WI38 (cell line): Measurements from ENCODE around the gene HEY2.
"Not testable (repeated sequence)": the region's sequence is repeated elsewhere in the genome, so short reads cannot be mapped to it uniquely, and the experiment has no call there.

ENCODE experiments used
- H3K4me3 ChIP-seq: 2 replicates; pipeline ENCODE4 v1.5.1; 2011; ENCODE audit warnings: low read depth, mild to moderate bottlenecking, control low read depth, low read length
- TF ChIP-seq, protein P1 (sequence below): IDR thresholded peaks from 2 replicates; pipeline ENCODE4 v1.5.1; 2012; ENCODE audit warnings: low read depth, mild to moderate bottlenecking, control low read depth, low read length

The HEY2 gene

DNA sequence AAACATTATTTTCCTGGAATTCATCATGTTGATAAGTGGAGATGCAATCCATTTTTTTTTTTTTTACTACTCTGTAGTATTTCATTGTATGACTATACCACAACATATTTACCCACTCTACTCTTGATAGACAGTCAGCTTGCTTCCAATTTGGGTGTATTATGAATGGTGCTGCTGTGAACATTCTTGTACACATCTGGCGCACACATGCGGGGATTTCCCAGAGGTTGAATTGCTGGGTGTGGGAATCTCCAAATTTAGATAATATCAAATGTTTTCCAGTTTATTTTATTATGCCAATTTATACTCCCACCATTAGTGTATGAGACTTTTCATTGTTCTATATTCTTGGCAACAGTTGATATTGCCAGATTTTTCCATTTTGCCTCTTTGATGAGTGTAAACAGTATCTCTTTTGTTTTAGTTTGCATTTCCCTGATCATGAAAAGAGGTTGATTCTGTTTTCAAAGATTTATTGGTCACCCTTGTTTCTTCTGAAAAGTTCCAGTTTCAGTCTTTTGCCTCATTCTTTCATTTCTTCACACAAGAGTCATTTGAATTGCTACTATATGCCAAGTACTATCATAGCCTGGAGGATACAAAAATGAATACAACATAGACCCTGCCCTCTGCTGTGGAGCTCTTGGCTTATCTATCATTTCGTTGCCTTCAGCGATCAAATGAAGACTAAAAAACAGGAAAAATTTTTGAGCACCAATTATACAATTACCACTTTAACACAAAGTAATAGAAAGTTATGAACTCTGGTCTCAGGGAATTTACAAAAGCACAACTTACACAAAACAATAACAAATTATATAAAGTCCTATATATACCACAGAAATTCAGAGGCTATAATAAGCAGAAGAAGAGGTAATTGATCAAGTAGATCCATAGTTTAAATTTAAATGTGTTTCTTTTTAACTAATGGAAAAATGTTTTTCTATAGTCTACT, 24.2 kb downstream of the HEY2 start:
- TF ChIP-seq, protein P1, sequence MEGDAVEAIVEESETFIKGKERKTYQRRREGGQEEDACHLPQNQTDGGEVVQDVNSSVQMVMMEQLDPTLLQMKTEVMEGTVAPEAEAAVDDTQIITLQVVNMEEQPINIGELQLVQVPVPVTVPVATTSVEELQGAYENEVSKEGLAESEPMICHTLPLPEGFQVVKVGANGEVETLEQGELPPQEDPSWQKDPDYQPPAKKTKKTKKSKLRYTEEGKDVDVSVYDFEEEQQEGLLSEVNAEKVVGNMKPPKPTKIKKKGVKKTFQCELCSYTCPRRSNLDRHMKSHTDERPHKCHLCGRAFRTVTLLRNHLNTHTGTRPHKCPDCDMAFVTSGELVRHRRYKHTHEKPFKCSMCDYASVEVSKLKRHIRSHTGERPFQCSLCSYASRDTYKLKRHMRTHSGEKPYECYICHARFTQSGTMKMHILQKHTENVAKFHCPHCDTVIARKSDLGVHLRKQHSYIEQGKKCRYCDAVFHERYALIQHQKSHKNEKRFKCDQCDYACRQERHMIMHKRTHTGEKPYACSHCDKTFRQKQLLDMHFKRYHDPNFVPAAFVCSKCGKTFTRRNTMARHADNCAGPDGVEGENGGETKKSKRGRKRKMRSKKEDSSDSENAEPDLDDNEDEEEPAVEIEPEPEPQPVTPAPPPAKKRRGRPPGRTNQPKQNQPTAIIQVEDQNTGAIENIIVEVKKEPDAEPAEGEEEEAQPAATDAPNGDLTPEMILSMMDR, result no peak
- H3K4me3 ChIP-seq, result no peak overlapping the region

DNA sequence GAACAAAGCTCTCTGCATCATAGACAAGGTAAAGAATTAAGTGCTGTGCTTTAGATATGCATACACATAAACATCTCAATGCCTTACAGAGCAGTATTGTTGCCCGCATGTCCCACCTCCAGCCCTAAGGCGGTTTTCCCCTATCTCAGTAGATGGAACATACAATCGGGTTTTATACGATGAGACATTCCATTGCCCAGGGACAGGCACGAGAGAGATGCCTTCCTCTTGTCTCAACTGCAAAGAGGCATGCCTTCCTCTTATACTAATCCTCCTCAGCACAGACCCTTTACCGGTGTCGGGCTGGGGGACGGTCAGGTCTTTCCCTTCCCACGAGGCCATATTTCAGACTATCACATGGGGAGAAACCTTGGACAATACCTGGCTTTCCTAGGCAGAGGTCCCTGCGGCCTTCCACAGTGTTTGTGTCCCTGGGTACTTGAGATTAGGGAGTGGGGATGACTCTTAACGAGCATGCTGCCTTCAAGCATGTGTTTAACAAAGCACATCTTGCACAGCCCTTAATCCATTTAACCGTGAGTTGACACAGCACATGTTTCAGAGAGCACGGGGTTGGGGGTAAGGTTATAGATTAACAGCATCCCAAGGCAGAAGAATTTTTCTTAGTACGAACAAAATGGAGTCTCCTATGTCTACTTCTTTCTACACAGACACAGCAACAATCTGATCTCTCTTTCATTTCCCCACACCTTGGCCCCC, 26.8 kb downstream of the HEY2 start:
- not testable (repeated sequence) for H3K4me3 ChIP-seq

DNA sequence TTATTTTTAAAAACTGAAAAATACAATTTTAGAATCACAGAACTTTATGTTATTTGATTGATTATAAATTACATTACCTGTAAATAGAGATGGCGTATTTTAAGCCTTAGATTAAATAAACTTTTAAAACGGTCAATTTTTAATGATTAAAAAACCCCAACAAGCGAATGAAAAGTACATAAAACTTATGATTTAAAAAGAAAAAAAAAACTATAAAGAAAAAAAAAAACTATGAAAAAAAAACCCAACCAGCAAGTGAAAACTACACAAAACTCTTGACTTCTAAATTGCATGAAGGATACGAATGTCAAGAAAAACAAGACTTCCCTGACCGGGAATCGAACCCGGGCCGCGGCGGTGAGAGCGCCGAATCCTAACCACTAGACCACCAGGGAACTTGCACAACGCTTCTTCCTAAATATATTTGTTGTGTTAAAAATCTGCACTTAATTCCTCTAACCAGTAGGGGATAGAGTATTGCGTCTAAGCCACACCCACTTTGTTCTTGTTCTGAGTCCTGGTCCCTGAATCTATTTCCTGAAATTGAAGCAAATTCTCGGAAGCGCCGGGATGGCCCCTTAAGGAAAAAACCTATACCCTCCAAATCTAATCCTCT, 30.6 kb downstream of the HEY2 start:
- H3K4me3 ChIP-seq, result peak overlapping the region; percentile 80
- TF ChIP-seq, protein P1, result no peak

DNA sequence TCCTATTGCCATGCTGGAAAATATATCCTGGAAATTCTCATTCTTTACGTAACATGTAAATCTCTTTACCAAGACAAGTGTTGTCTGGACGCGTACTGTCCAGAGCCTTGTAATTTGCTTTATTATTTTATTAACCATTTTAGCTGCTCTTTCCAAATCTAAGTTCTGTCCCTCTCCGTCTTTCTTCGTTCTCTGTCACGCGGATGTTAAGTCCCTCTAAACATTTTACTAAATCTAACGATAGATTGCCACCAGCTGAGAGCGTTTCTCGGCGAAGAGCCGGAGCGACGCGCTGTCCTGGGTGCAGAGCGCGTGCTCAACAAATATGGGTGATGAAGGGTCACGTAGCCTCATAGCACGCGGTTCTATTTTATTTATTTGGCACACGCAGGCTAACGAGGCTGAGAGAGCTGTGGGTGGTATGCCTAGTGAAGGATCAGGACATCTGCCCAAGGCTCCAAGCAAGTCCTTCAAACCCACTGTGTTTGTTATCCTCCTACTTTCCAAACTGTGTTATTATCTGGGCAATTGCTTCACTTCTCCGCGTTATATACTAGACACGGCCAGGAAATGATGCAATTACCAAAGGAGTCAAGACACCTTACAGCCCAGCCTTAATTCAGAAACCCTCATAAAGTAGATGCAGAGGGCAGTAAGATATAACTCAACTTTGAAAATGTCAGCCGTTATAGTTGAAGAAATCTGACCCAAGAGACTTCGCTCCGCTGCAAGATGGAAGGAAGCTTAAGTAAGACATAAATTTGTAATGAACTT, 31.3 kb downstream of the HEY2 start:
- peak overlapping the region; percentile 80 for H3K4me3 ChIP-seq
- TF ChIP-seq, protein P1, result no peak

DNA sequence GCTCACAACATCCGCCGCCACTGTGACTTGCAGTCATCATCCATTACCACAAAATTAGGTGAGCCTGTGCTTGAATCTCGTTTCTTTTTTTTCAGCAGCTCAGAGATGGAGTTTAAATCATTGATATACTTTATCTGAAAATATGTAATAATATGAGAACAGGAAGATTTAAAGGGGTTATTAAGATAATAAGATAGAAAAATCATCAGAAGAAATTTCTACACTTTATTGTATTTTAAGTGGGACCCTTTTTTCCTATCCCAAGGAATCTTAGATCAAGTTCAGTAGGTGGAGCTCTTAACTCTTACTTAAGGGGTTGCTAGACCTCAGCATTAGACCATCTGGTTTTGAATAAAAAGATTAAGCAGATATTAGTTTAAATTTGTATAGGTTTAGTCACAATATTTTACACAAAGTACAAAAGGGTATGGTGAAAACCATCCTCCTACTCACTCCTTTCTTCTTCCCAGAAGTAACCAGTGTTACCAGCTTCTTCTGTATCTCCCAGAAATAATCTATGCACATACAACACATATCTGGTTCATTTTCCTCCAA, 32.0 kb downstream of the HEY2 start:
- H3K4me3 ChIP-seq, result peak overlapping the region; percentile 80
- TF ChIP-seq, protein P1, result no peak

DNA sequence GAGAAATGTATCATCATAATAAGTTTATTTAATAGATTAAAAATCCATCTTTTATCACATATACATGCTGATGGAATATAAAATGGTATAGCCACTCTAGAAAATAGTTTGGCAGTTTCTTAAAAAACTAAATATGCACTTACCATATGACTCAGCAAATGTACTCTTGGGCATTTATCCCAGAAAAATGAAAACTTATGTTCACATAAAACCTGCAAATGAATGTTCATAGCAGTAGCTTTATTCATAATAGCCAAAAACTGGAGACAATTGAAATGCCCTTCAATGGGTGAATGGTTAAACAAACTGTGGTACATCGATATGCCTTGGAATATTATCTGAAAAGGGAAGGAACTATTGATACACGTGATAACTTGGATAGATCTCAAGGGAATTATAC, 34.9 kb downstream of the HEY2 start:
- TF ChIP-seq, protein P1, result no peak
- H3K4me3 ChIP-seq, result no peak overlapping the region

DNA sequence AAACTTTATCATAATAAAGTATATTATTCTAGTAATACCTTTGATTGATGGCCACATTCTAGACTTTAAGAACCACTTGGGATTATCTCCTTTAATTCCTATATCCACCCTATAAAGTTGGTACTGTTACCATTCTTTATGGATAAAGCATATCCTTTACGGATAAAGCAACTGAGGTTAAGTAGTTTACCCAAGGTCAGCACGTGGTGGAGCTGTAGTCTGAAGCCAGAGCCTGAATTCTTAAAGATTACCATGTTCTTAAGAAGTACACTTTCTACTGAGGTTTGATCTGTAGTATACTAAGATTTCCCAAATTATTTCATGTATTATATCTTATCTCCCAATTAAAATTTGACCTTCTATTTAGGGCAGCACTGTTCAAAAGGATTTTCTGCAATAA, 38.4 kb downstream of the HEY2 start:
- TF ChIP-seq, protein P1, result peak; percentile 20; the same call in 1 of the 2 replicates

More for the DNA sequence above, 38.4 kb downstream of the HEY2 start:
- no peak overlapping the region for H3K4me3 ChIP-seq
